Measurements from ENCODE around the gene PAF1.

PAF1 gene

GRCh38 chr19:39390751-39391437 is at the start of gene PAF1, which contains the start of gene MED29:
Gene PAF1 (minus strand): TSS chr19:39391106. CDS start chr19:39390864, 242 bp downstream.
Gene MED29 (plus strand): TSS chr19:39391378. CDS start chr19:39391423, 45 bp downstream.
- no peaks in the 10 kb centered on the region for H3K9me3 Mint-ChIP-seq
- H3K4me1 Mint-ChIP-seq (ENCODE audit: low read depth) = peaks cover 50% of the 10 kb centered on the region
- H3K36me3 Mint-ChIP-seq (ENCODE audit: low read depth) = peaks cover 87% of the 10 kb centered on the region
- H3K27ac Mint-ChIP-seq = peak within 1 kb of the TSS; percentile 100
- H3K4me3 Mint-ChIP-seq = peak within 1 kb of the TSS; percentile 92
- no peaks in the 10 kb centered on the region for H3K27me3 Mint-ChIP-seq
- peak; percentile 92 for DNase-seq

GRCh38 chr19:39438270-39438934 is 47.5 kb upstream of the PAF1 start:
- Mint-ChIP-seq H3K27me3 (no peaks in the 10 kb centered on the region), H3K4me3 (no peak overlapping the region), H3K27ac (no peak overlapping the region), H3K36me3 (ENCODE audit: low read depth) (peaks cover 28% of the 10 kb centered on the region), H3K9me3 (no peaks in the 10 kb centered on the region), H3K4me1 (ENCODE audit: low read depth) (peaks cover 35% of the 10 kb centered on the region)
- DNase-seq = no peak

GRCh38 chr19:39436350-39436716 is 45.4 kb upstream of the PAF1 start:
- Mint-ChIP-seq H3K4me1 (ENCODE audit: low read depth) (peaks cover 51% of the 10 kb centered on the region), H3K36me3 (ENCODE audit: low read depth) (peaks cover 48% of the 10 kb centered on the region), H3K9me3 (no peaks in the 10 kb centered on the region), H3K27ac (peak overlapping the region; percentile 99), H3K4me3 (peak overlapping the region; percentile 95), H3K27me3 (no peaks in the 10 kb centered on the region)
- DNase-seq = no peak

GRCh38 chr19:39435499-39436349 is 44.8 kb upstream of the PAF1 start, which contains the start of gene RPS16:
Gene RPS16 (minus strand): TSS chr19:39435949. CDS start chr19:39435895, 54 bp downstream.
- Mint-ChIP-seq H3K4me1 (ENCODE audit: low read depth) (peaks cover 57% of the 10 kb centered on the region), H3K4me3 (peak within 1 kb of the TSS; percentile 95), H3K36me3 (ENCODE audit: low read depth) (peaks cover 54% of the 10 kb centered on the region), H3K27me3 (no peaks in the 10 kb centered on the region), H3K9me3 (no peaks in the 10 kb centered on the region), H3K27ac (peak within 1 kb of the TSS; percentile 99)
- DNase-seq = peak; percentile 100

GRCh38 chr19:39434123-39435076 is 43.5 kb upstream of the PAF1 start:
- Mint-ChIP-seq H3K27ac (peak overlapping the region; percentile 99), H3K4me3 (peak overlapping the region; percentile 95), H3K4me1 (ENCODE audit: low read depth) (peaks cover 58% of the 10 kb centered on the region), H3K27me3 (no peaks in the 10 kb centered on the region), H3K9me3 (no peaks in the 10 kb centered on the region), H3K36me3 (ENCODE audit: low read depth) (peaks cover 59% of the 10 kb centered on the region)
- DNase-seq = no peak

- Mint-ChIP-seq H3K27ac (peak overlapping the region; percentile 99), H3K9me3 (no peaks in the 10 kb centered on the region), H3K4me1 (ENCODE audit: low read depth) (peaks cover 61% of the 10 kb centered on the region), H3K27me3 (no peaks in the 10 kb centered on the region), H3K36me3 (ENCODE audit: low read depth) (peaks cover 59% of the 10 kb centered on the region), H3K4me3 (peak overlapping the region; percentile 95)
- DNase-seq = no peak
Observed at GRCh38 chr19:39433480-39434079, 42.7 kb upstream of the PAF1 start.

GRCh38 chr19:39432677-39433025 is 41.7 kb upstream of the PAF1 start:
- Mint-ChIP-seq H3K4me3 (peak overlapping the region; percentile 95), H3K9me3 (no peaks in the 10 kb centered on the region), H3K27ac (peak overlapping the region; percentile 99), H3K4me1 (ENCODE audit: low read depth) (peaks cover 61% of the 10 kb centered on the region), H3K36me3 (ENCODE audit: low read depth) (peaks cover 59% of the 10 kb centered on the region), H3K27me3 (no peaks in the 10 kb centered on the region)
- DNase-seq = no peak

- H3K4me1 Mint-ChIP-seq (ENCODE audit: low read depth) = peaks cover 48% of the 10 kb centered on the region
- H3K27me3 Mint-ChIP-seq = no peaks in the 10 kb centered on the region
- H3K36me3 Mint-ChIP-seq (ENCODE audit: low read depth) = peaks cover 55% of the 10 kb centered on the region
- peak overlapping the region; percentile 54 for H3K4me3 Mint-ChIP-seq
- no peaks in the 10 kb centered on the region for H3K9me3 Mint-ChIP-seq
- peak; percentile 77 for DNase-seq
- H3K27ac Mint-ChIP-seq = peak overlapping the region; percentile 97
Observed at GRCh38 chr19:39430675-39431593, 40.0 kb upstream of the PAF1 start.

- Mint-ChIP-seq H3K36me3 (ENCODE audit: low read depth) (peaks cover 46% of the 10 kb centered on the region), H3K27me3 (no peaks in the 10 kb centered on the region), H3K9me3 (no peaks in the 10 kb centered on the region), H3K4me3 (no peak overlapping the region), H3K4me1 (ENCODE audit: low read depth) (peaks cover 31% of the 10 kb centered on the region), H3K27ac (peak overlapping the region; percentile 47)
- DNase-seq = no peak
Observed at GRCh38 chr19:39428283-39429112, 37.6 kb upstream of the PAF1 start.

- peaks cover 44% of the 10 kb centered on the region for H3K36me3 Mint-ChIP-seq (ENCODE audit: low read depth)
- peaks cover 24% of the 10 kb centered on the region for H3K4me1 Mint-ChIP-seq (ENCODE audit: low read depth)
- H3K9me3 Mint-ChIP-seq = no peaks in the 10 kb centered on the region
- H3K4me3 Mint-ChIP-seq = no peak overlapping the region
- H3K27ac Mint-ChIP-seq = no peak overlapping the region
- DNase-seq = no peak
- H3K27me3 Mint-ChIP-seq = no peaks in the 10 kb centered on the region
Observed at GRCh38 chr19:39427707-39428106, 36.8 kb upstream of the PAF1 start.

- Mint-ChIP-seq H3K9me3 (no peaks in the 10 kb centered on the region), H3K27ac (peak overlapping the region; percentile 1), H3K4me1 (ENCODE audit: low read depth) (peaks cover 13% of the 10 kb centered on the region), H3K36me3 (ENCODE audit: low read depth) (peaks cover 41% of the 10 kb centered on the region), H3K27me3 (no peaks in the 10 kb centered on the region), H3K4me3 (no peak overlapping the region)
- DNase-seq = no peak
Observed at GRCh38 chr19:39426170-39426569, 35.3 kb upstream of the PAF1 start.

- Mint-ChIP-seq H3K36me3 (ENCODE audit: low read depth) (peaks cover 40% of the 10 kb centered on the region), H3K27ac (peak overlapping the region; percentile 8), H3K9me3 (no peaks in the 10 kb centered on the region), H3K4me3 (no peak overlapping the region), H3K4me1 (ENCODE audit: low read depth) (peaks cover 9% of the 10 kb centered on the region), H3K27me3 (no peaks in the 10 kb centered on the region)
- no peak for DNase-seq
Observed at GRCh38 chr19:39425744-39426143, 34.8 kb upstream of the PAF1 start.

All from activated T-cell treated with anti-CD3 and anti-CD28 coated beads, Interleukin-2, amount 50 U/mL, for 24 hours (primary cell).